Liver (tissue), 9 donors: ENCODE data around the gene FOXL2NB. TPM values are rescaled to one million over a fixed set of nuclear protein-coding genes. Genes with fewer than 3 reads are reported as not detected.

ENCODE experiments used
- DNase-seq: peaks from one replicate; pipeline ENCODE4 v3.0.0-alpha.2; 2017; ENCODE audit warnings: low spot score
- H3K27ac ChIP-seq, 2 donors: one replicate each; pipeline ENCODE4 v1.7.0; 2013; ENCODE audit warnings: inconsistent platforms in 2 of 2, low read length in 2 of 2, control low read depth in 1 of 2, low read depth in 1 of 2, mild to moderate bottlenecking in 1 of 2
- H3K27me3 ChIP-seq, 4 donors: one replicate each; pipeline versions ENCODE4 v1.6.1 to v1.7.0; 2013; ENCODE audit warnings: low read length in 3 of 4, inconsistent platforms in 1 of 4, mild to moderate bottlenecking in 1 of 4, moderate library complexity in 1 of 4; ENCODE audit not compliant: control insufficient read depth in 4 of 4, insufficient read depth in 4 of 4
- H3K36me3 ChIP-seq, 4 donors: one replicate each; pipeline versions ENCODE4 v1.6.1 to v1.7.0; 2013; ENCODE audit warnings: low read length in 3 of 4, mild to moderate bottlenecking in 3 of 4, low read depth in 1 of 4, moderate library complexity in 1 of 4; ENCODE audit not compliant: control insufficient read depth in 4 of 4, insufficient read depth in 3 of 4
- H3K4me1 ChIP-seq, 4 donors: one replicate each; pipeline versions ENCODE4 v1.6.1 to v1.7.0; 2013; ENCODE audit warnings: low read length in 3 of 4, mild to moderate bottlenecking in 3 of 4, moderate library complexity in 1 of 4; ENCODE audit not compliant: control insufficient read depth in 4 of 4, insufficient read depth in 4 of 4
- H3K4me3 ChIP-seq, 3 donors: one replicate each; pipeline versions ENCODE4 v1.6.1 to v1.7.0; 2013; ENCODE audit warnings: low read length in 3 of 3, control low read depth in 1 of 3, low read depth in 1 of 3, mild to moderate bottlenecking in 1 of 3
- H3K9ac ChIP-seq, 2 donors: one replicate each; pipeline ENCODE4 v1.7.0; 2013; ENCODE audit warnings: low read length in 2 of 2, mild to moderate bottlenecking in 2 of 2, moderate library complexity in 2 of 2, control low read depth in 1 of 2, low read depth in 1 of 2
- H3K9me3 ChIP-seq, 4 donors: one replicate each; pipeline versions ENCODE4 v1.6.1 to v1.7.0; 2013; ENCODE audit warnings: low read length in 3 of 4; ENCODE audit not compliant: control insufficient read depth in 4 of 4
- ATF3 ChIP-seq: IDR thresholded peaks from 2 replicates; pipeline ENCODE4 v1.6.1; 2016; ENCODE audit warnings: antibody characterized with exemption
- CTCF ChIP-seq: fragments of 150-350 bp; IDR thresholded peaks from 2 replicates; pipeline ENCODE4 v1.5.1; 2017; ENCODE audit warnings: improper control_type of control experiment, low read depth, low read length; ENCODE audit not compliant: missing input control
- EGR1 ChIP-seq, 2 donors: IDR thresholded peaks; 2 replicates each; pipeline ENCODE4 v1.6.1; 2016 to 2018; ENCODE audit warnings: antibody characterized with exemption in 2 of 2, low read depth in 2 of 2
- FOXA1 ChIP-seq: IDR thresholded peaks from 2 replicates; pipeline ENCODE4 v1.6.1; 2016; ENCODE audit warnings: antibody characterized with exemption
- FOXA2 ChIP-seq: IDR thresholded peaks from 2 replicates; pipeline ENCODE4 v1.6.1; 2016; ENCODE audit warnings: antibody characterized with exemption
- GABPA ChIP-seq, 2 donors: IDR thresholded peaks in 1 of 2; conservative IDR thresholded peaks in 1 of 2; 2 replicates each; pipeline ENCODE4 v1.6.1; 2016; ENCODE audit warnings: antibody characterized with exemption in 2 of 2, mild to moderate bottlenecking in 1 of 2, moderate library complexity in 1 of 2
- HNF4A ChIP-seq, 2 donors: conservative IDR thresholded peaks; 2 replicates each; pipeline ENCODE4 v1.6.1; 2016; ENCODE audit warnings: antibody characterized with exemption in 2 of 2, mild to moderate bottlenecking in 2 of 2
- HNF4G ChIP-seq: IDR thresholded peaks from 2 replicates; pipeline ENCODE4 v1.6.1; 2016; ENCODE audit warnings: antibody characterized with exemption
- JUND ChIP-seq, 2 donors: IDR thresholded peaks; 2 replicates each; pipeline ENCODE4 v1.6.1; 2016; ENCODE audit warnings: antibody characterized with exemption in 2 of 2
- MAX ChIP-seq: IDR thresholded peaks from 2 replicates; pipeline ENCODE4 v1.6.1; 2016; ENCODE audit warnings: antibody characterized with exemption
- NR2F2 ChIP-seq: IDR thresholded peaks from 2 replicates; pipeline ENCODE4 v1.6.1; 2016; ENCODE audit warnings: antibody characterized with exemption
- RAD21 ChIP-seq, 2 donors: IDR thresholded peaks; 2 replicates each; pipeline ENCODE4 v1.6.1; 2016; ENCODE audit warnings: antibody characterized with exemption in 2 of 2, mild to moderate bottlenecking in 2 of 2
- REST ChIP-seq: IDR thresholded peaks from 2 replicates; pipeline ENCODE4 v1.6.1; 2016; ENCODE audit warnings: antibody characterized with exemption, mild to moderate bottlenecking
- RXRA ChIP-seq, 2 donors: IDR thresholded peaks; 2 replicates each; pipeline ENCODE4 v1.6.1; 2017 to 2018; ENCODE audit warnings: antibody characterized with exemption in 2 of 2, mild to moderate bottlenecking in 1 of 2
- SP1 ChIP-seq: IDR thresholded peaks from 2 replicates; pipeline ENCODE4 v1.6.1; 2018; ENCODE audit warnings: antibody characterized with exemption, mild to moderate bottlenecking
- TAF1 ChIP-seq: conservative IDR thresholded peaks from 2 replicates; pipeline ENCODE4 v1.6.1; 2016; ENCODE audit warnings: antibody characterized with exemption, mild to moderate bottlenecking
- YY1 ChIP-seq: IDR thresholded peaks from 2 replicates; pipeline ENCODE4 v1.6.1; 2016; ENCODE audit warnings: antibody characterized with exemption, mild to moderate bottlenecking
- ZBTB33 ChIP-seq: IDR thresholded peaks from 2 replicates; pipeline ENCODE4 v1.6.1; 2016; ENCODE audit warnings: antibody characterized with exemption
- WGBS: extraction: QIAGEN DNeasy Blood & Tissue Kit; methylation state at CpG from one replicate; pipeline ENCODE4 v1.1.7; 2013; 5-methylcytosine and 5-hydroxymethylcytosine counted together
- polyA plus RNA-seq, 2 donors: library from polyadenylated mRNA; stranded (reverse) in 1 of 2; unstranded in 1 of 2; fragments of 200-250 nt in 1 of 2; fragments of >200 nt in 1 of 2; fragmentation: Nextera tagmentation in 1 of 2; extraction: Ambion mirVana in 1 of 2; gene quantifications; one replicate each; pipeline versions ENCODE4 v1.2.1 to v1.2.3, GENCODE V29; 2013 to 2015
- total RNA-seq, 2 donors: library from RNA; depleted of rRNA; stranded (reverse); fragments of >200 nt; gene quantifications; one replicate each; pipeline ENCODE4 v1.2.3, GENCODE V29; 2014
- donor health status: healthy.
- donor health status: healthy.
- donor health status: healthy.
- donor health status: healthy.
- donor health status: healthy.

Gene FOXL2NB
- total and polyA plus RNA-seq, 4 donors, result not detected

- TF ChIP-seq ZBTB33, result no peak
- TF ChIP-seq MAX, result no peak
- no peak for TF ChIP-seq RXRA (IDR thresholded peaks at IDR 0.05)
- TF ChIP-seq HNF4A (conservative IDR thresholded peaks at IDR 0.05), result no peak
- TF ChIP-seq ATF3, result no peak
- TF ChIP-seq CTCF, result no peak
- TF ChIP-seq YY1, result no peak
Observed at GRCh38 chr3:138984816-138985215, 37.8 kb downstream of the FOXL2NB start (continued).

GRCh38 chr3:138985932-138986331, 38.9 kb downstream of the FOXL2NB start:
- Histone ChIP-seq H3K4me1 (no peaks in the 10 kb centered on the region), H3K9ac (no peak overlapping the region), H3K4me3 (no peak overlapping the region), H3K27me3 (no peaks in the 10 kb centered on the region), H3K27ac (no peak overlapping the region), H3K36me3 (no peaks in the 10 kb centered on the region), H3K9me3 (no peaks in the 10 kb centered on the region)
- DNase-seq, result no peak
- TF ChIP-seq CTCF, result no peak
- no peak for TF ChIP-seq NR2F2
- no peak for TF ChIP-seq TAF1
- no peak for TF ChIP-seq HNF4A (conservative IDR thresholded peaks at IDR 0.05)
- no peak for TF ChIP-seq MAX
- TF ChIP-seq SP1, result no peak
- TF ChIP-seq ATF3, result no peak
- no peak for TF ChIP-seq YY1
- TF ChIP-seq EGR1 (IDR thresholded peaks at IDR 0.05; ENCODE audit: low read depth in 2 of 2), result no peak
- TF ChIP-seq RXRA (IDR thresholded peaks at IDR 0.05), result no peak
- TF ChIP-seq RAD21 (IDR thresholded peaks at IDR 0.05), result no peak
- TF ChIP-seq JUND (IDR thresholded peaks at IDR 0.05), result no peak
- no peak for TF ChIP-seq REST
- no peak for TF ChIP-seq FOXA2
- TF ChIP-seq HNF4G, result no peak
- TF ChIP-seq GABPA (IDR thresholded peaks at IDR 0.05 in 1 of 2, conservative IDR thresholded peaks at IDR 0.05 in 1 of 2), result no peak
- no peak for TF ChIP-seq FOXA1
- TF ChIP-seq ZBTB33, result no peak
- WGBS, result 79% methylated on average over 4 of the region's 4 CpGs
